ENCODE data around the gene CELA2A.
A peak's percentile ranks its signal among the peaks of the same experiment; 100 is the strongest.

Gene CELA2A

DNA sequence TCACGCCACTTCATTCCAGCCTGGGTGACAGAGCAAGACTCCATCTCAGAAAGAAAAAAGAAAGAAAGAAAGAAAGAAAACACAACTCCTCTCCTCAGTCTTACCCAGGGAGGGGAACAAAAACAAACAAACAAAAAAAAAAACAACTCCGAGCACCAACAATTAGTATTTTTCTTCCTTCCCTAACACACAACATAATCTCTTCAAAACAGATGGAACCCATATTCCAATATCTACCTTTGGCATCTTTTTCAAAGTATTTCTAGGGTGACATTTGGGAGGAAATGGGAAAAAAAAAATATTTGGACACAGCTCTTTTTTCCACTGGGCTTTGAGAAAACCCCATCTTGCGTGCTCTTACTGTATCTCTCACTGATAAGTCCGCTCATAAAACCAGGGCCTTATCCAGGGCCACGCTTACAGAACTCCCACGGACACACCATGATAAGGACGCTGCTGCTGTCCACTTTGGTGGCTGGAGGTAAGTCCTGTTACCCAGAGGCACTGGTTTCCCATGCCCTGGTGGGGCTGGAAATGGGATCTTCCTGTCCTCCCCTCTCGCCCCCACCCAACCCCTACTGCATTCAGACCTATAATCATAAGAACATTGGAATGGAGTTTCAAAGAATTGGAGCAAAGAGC is at the start of gene CELA2A:
Gene CELA2A (plus strand): TSS at position 420 of the 642 bp plus-strand sequence. CDS start 22 bp downstream, at position 442.
- DNase-seq: no peak

DNA sequence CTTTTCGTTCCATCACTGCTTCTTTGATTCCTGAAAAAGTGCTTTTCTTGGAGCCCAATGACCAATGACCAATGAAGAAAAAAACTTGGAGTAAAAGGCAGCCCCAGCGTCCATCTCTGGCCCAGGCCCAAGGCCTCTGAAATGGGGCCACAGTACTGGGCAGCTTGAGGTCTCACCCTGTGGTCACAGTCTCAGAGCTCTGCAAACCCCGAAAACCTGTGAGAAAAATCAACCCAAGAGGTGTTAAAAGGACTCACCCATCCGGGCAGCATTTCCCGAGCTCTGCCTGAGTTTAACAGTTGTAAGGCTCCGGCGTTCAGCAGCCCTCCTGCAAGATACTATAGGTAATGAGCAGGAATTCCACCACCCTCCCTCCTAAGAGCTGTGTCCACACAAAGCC is 49.0 kb upstream of the CELA2A start:
- no peak for DNase-seq

DNA sequence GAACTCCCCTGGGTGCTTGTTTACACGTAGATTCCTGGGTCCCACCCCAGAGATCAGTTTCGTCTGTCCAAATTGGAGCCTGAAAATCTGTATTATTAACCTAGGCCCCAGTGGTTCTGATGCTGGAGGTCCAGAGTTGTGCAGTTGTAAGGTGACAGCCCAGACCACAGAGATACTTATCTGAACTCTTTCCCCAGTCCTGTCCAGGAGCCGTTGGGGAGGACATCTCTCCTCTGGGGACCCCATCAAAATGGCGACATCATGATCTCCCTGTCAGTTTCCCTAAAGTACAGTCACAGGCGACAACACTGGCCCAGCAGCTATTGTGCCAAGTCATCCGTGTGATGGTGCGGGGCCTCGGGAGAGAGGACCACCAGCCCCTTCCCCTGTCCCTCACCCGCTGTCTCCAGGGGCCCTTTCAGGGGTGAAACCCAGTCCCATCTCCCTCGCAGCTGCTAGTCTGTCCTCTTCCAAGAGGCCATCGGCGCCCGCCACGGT is 47.6 kb upstream of the CELA2A start:
- no peak for DNase-seq

DNA sequence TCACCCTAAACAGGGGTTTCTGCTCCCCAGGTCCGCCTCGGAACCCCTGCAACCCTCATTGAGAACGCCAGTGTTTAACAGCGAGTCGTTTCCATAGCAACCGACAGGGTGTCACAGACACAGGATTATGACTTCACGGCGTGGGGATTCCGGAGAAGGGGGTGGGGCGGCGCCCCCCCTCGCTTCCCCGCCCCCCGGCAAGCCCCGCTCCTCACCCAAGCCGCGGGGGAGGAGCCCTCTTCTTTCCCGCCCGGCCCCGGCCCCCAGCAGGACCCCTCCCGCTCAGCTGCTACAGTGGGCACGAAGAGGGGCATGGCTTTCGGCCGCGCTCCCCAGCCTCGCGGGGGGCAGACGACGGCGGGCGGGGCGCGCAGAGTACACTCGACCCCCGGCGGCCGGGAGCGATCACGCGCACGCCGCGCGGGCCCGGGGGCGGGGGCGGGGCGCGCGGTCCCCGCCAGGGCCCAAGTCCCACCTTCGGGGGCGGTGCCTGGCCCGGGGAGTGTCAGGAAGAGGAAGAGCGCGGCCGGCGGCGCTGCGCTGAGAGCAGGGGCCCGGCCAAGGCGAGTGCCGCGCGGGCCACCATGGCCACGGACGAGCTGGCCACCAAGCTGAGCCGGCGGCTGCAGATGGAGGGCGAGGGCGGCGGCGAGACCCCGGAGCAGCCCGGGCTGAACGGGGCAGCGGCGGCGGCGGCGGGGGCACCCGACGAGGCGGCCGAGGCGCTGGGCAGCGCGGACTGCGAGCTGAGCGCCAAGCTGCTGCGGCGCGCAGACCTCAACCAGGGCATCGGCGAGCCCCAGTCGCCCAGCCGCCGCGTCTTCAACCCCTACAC is 46.9 kb upstream of the CELA2A start, which contains the start of gene EFHD2:
Gene EFHD2 (plus strand): TSS at position 501 of the 835 bp plus-strand sequence. CDS start 84 bp downstream, at position 585.
- peak; percentile 77 for DNase-seq

DNA sequence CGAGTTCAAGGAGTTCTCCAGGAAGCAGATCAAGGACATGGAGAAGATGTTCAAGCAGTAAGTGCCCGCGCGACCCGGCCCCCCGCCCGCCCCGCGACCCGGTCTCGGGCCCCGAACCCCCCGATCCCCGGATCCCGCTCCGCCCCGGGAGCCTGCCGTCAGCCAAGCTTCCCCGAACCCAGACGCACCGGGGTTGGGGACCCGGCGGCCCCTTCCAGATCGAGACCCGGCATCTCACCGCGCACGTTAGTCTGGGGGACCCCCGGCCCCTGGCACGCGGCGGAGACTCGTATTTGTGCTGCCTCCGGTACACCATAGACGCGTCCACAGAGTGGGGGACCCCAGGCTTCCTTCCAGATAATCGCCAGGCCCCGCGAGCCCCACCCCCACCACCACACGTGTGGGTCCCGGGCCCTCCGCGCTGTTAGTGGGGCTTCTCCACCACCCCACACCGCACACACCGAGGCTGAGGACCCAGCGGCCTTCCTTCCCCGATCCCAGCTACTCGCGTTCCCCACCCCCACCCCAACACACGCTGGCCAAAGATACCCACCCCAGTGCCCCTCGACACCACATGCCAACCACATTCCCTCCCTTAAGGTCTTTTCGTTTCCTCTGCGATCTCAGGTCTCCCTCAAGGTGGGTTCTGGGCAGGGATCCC is 46.2 kb upstream of the CELA2A start:
- no peak for DNase-seq

DNA sequence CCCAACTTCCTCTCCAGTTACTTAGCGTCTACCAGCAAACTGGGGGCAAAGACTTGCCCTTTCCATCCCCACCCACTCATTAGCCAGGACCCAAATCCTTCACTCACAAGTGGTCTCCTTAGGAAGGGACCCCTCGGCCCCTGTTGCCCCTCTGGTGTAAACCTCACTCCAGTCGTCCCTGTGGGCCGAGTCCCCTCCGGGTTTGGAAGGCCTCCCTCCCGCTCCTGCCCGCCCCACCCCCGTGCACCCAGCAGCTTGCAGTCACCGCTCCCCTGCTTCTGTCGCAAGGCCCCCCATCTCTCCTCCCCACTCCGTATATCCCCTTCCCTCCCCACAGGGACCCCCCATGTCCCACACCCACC is 45.7 kb upstream of the CELA2A start:
- no peak for DNase-seq

DNA sequence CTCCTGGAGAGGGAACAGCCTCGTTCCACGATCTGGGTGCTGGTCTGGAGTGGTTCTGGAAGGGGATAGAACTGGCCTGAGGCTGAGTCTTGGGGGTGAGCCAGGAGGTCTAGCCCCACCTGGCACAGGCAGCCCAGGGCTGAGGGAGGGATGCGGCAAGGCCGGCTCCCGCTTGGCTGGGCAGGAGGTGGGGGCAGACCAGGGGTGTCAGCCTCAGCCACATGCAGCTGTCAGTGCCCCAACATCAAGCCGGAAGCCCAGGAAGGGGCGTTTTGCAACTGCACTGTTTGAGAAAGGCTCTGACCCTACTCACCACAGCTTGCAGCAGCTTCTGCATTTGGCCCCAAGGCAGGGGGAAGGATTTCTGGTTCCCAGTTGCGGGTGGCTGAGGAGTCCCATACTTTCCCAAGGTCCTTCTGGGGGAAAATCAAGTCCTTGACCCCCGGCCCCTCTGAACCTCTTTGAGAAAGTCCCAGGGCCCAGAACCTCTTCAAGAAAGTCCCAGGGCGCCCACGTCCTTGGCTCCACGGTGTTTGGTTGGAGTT is 44.9 kb upstream of the CELA2A start:
- DNase-seq: no peak

DNA sequence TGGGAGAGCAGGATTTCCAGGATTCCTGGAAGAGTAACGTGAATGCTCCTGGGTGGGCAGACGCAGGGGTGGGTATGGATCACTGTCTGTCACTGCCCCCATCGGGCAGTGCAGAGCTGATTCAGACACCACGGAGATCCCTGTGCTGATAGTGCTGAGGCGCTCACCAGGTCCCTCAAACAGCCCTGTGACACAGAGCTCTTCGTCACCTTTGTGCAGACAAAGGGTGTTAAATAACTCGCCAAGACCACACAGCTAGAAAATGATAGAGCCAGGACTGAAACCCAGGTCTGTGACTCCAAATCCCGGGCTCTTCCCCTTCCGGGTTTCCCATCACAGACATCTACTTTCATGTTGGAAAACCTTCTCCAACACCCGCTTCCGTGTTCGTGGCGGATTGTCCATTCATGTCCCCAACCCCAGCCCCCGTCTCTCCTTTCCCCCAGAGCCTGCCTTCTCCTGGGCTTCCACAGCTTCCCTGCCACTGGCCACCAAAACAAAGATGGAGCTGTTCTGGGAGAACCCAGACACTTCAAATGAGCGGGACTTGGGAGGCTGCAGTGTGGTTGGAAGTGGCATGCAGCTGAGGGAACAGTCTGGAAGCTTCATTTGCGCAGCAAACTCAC is 44.2 kb upstream of the CELA2A start:
- DNase-seq: peak; percentile 62

DNA sequence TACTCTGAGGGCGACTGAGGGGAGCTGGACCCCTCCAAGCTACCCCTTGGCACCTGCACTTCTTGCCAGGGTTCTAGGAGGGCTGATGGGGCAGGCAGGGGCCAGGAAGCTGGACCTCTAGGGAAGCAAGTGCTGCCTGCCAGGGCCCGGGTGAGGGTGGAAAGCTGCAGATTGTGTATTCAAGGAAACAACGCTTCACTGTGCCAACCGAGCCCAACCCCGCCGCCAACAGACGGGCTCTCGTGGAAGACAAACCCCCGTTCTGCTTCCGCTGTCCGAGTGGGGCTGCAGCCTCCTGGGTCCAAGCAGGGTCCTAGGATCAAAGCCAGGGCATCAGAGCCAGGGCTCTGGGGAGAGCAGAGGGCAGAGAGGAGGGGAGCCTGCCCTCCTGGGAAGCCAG is 43.7 kb upstream of the CELA2A start:
- no peak for DNase-seq

DNA sequence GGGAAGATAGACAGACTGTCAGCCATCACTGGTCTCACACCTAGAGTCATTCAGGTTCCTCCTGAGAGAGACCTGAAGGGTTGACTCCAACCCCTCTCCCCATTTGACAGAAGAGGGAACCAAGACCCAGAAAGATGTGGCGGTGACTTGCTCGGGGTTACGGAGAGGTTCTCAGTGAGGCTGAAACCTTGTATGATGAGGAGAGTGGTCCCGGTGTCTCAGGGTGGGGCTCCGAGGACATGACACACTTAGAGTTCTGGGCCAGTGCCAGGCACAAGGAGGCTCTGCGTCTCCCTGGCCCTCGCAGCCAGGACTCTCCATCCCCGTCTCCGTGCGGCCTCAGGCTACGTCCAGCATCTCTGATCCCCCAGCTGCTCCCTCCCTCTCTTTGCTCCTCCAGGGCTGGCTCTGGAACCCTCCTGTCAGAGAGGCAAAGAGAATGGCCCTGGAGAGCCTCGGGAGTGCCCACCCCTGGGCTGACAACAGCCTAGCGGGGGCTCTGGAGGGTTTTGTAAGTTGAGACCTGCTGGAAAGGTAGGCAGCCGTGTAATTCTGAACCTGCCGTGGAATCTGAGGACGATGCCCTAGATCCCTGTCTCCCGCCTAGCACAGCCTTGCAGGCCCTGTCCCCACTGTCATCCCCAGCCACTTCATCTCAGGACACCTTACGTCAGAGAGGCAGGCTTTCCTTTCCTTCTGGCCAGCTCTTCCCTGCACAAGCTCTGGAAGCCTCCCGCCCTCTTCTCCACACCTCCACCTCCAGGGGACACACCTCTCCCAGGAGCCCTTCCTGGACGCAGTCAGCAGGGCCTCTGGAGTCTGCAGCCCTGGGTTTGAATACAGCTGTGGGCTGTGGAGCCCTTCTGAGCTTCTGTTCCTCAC is 42.7 kb upstream of the CELA2A start:
- DNase-seq: no peak

DNA sequence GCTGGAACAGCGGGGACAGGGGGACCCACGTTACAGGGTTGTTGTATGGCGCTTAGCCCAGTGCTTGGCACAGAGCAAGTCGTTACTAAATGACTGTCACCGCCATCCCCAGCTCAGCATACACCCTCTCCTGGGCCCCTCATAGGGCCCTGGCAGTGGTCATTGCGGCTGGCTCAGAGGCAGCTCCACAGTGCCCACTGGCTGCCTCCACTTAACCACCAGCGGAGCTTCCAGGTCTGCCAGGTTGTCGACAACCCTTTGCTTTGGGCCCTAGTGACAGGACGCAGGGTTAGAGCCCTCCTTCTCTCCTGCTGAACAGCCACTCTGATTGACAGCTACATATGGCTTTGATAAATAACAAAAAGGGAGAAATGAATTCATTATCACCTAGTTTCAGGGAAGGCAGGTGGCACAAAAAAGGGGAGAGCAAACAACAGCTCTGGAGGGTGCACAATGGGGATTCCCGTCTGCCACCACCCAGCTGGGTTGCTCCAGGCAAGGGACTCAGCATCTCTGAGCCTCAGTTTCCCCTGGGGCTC is 42.0 kb upstream of the CELA2A start:
- DNase-seq: no peak

DNA sequence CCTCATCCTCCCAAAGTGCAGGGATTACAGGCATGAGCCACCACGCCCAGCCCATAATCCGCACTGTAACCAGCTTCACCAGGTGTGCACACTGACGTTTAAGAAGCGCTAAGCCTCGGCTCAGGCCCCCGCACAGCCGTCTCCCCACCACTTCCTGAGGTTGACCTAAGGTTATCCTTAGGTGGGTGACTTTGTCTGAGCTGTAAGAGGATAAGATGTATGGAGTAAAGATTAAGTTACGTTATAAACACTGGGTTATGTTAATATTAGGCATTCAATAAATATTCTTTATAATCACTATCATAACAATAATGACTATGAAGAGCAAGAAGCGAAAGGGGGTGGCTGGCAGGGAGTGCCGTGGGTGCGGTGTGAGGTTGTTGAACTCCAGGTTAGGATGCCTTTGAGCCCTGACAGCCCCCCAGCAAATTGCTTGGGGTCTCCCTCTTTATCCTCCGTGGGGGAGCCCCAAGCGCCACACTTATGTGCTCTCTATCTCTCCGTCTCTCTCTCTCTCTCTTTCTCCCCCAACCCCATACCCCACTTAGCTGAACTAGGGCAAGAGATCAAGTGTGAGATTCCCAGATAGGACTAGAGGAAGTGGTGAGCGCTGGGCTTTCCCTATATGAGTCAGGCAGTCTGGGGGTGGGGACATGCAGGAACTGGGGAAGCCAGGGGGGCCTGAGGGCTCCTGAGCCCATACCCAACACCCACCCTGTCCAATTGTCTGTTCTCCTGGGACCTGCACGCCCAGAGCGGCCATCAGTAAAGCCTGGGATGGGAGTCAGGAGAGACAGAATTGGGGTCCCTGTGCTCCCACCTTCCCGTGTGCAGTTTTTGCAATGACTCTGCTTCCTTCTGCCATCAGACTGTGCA is 39.2 kb upstream of the CELA2A start:
- DNase-seq: peak; percentile 74

DNA sequence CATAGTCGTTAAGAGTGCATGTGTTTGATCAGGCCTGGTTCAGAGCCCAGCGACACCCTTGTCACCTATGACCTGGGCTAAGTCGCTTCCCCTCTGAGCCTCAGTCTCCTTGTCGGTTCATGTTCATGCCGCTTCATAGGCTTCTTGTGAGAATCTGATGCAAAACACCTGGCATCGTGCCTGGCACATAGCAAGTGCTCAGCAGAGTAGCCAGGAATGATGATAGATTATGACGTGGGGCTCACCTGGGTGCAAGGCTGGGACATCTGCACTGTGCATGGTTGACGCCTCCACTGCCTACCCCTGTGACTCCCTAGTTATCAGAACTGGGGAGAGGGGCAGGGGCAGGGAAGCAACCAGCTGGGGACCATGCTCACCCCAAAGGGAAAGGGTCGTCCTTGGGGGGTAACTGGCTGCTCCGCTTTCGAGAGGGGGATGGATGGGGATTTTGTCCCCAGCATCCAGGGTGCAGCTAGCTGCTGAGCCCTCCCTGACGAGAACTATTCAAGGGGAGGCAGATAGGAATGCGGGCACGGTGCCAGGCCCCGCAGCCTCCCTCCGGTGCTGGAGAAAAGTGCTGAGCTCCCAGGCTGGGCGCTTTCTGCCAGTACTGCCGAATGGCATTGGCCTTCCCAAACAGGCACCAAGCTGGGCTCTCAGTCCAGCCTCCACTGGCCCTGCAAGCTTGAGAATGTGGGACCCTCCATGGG is 37.6 kb upstream of the CELA2A start:
- peak; percentile 38 for DNase-seq

DNA sequence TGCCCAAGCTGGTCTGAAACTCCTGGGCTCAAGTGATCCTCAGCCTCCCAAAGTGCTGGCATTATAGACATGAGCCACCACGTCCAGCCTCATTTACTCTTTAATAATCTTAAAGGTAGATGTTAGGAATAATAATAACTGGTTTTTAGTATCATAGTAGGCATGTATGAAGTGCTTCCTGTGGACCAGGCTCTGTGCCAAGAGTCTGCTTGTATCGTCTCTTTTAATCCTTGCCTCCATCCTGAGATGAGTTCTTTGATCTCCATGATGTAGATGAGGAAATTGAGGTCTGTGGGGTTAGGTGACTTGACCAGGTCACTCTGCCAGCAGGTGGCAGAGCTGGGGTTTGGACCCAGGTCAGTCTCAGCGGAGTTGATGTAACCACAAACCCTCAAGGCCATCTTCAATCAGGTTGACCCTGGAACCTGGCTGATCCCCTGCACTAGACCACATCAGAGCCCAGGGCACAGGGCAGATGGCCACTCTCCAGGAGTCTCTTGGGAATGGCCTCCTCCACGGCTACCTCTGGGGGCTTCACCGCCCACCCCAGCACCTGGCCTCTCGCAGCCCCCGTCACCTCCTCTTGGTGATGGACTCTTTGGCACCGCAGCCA is 35.6 kb upstream of the CELA2A start:
- no peak for DNase-seq

DNA sequence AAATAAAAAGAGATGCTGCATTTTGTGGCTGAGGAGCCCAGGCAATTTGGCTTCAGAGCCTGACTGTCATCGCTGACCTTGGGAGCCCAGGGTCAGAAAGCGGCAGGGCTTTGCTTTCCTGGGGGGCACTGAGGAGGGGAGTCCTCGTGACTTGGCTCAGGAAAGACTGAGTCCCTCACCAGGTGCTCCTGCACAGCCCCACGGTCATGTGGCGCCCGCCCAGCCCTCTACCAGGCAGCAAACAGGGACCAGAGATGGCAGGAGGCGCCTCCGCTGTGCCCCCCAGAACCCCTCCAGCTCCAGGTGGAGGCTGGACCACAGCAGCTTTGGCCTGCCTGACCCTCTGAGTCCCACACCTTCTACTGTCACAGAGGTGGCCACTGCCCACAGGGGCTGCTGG is 33.7 kb upstream of the CELA2A start:
- DNase-seq: no peak

DNA sequence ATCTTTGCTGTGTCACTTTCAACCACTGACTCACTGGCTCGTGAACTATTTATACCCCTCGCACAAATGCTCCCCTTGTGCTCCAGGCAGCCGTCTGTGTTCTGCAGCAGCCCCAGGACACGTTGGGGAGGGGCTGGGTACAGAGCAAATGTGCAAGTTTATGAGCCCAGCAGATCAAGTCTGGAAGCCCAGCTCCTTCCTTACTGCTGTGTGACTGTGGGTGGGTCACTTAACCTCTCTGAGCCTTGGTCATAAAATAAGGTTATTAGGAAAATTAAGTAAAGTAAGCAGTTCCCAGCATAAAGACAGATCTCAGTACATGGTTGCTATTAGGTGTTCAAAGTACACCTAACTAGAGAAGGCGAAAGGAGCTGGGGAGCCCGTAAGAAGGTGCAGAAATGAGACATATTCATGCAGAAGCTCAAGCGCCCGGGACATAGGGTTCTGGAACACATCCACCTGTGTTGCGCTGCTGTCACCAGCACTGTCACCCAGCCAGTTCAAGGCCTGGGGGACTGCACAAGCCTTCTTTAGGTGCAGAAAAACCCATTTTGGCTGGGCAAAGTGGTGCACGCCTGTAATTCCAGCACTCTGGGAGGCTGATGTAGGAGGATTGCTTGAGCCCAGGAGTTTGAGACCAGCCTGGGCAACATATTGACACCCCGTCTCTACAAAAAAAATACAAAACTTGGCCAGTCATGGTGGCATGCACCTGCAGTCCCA is 33.0 kb upstream of the CELA2A start:
- DNase-seq: no peak

DNA sequence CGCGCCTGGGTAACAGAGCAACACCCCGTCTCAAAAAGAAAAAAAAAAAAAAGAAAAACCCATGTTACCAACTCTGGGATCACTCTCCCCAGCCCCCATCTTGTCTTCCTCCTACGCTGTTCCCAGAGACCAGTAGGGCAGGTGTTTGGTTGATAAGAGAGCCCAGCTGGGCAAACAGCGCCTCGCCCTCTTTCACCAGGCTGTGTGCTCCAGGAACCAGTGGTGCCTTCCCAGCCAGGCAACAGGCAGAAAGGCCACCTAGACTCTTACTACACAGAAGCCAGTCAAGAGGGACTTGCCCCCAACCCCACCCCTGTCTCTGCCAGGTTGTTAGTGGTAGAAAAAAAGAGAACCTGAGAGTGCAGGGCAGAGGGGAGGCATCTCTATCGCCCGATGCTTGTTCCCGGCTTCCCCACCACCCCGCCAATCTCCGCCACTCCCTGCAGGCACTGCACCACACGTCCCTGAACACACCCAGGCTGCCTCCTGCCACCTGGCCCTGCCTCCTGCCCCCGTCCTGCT is 32.3 kb upstream of the CELA2A start:
- DNase-seq: no peak

DNA sequence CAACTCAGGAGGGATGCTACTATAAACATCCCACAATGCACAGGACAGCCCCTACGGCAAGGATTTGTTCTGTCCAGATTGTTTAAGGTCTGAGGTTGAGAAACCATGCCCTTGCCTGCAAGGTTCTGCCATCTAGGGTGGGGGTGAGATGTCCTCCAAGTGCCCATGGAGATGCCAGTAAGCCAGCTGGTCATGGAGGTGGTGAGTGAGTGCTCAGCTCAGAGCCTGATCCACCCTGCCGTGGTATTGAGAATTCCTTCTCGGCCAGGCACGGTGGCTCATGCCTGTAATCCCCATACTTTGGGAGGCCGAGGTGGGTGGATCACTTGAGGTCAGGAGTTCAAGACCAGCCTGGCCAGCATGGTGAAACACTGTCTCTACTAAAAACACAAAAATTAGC is 31.6 kb upstream of the CELA2A start:
- DNase-seq: no peak

Data from fibroblast of skin of right biceps (primary cell).